HepG2 (cell line): ENCODE measurements around the gene GLT1D1.

Source experiments
- CEBPB ChIP-seq: IDR thresholded peaks from 2 replicates; pipeline ENCODE4 v1.6.1; 2011; ENCODE audit warnings: low read depth, low read length, improper control_type of control experiment, borderline replicate concordance
- DNMT1 ChIP-seq: sonication (generic); formaldehyde crosslinking; IDR thresholded peaks from 2 replicates; pipeline ENCODE4 v1.5.1; 2020; ENCODE audit warnings: mild to moderate bottlenecking, missing genetic modification reagents
- EP300 ChIP-seq, 3 experiments: sonication (generic) in 1 of 3; formaldehyde crosslinking in 1 of 3; IDR thresholded peaks; 2 replicates each; pipeline versions ENCODE4 v1.5.1 to v1.6.1; 2011 to 2020; ENCODE audit warnings: low read depth in 2 of 3, low read length in 2 of 3, borderline replicate concordance in 1 of 3, improper control_type of control experiment in 1 of 3, mild to moderate bottlenecking in 1 of 3, missing genetic modification reagents in 1 of 3, moderate library complexity in 1 of 3
- FOXM1 ChIP-seq: sonication (generic); formaldehyde crosslinking; IDR thresholded peaks from 2 replicates; pipeline ENCODE4 v1.5.0; 2020; ENCODE audit warnings: missing genetic modification reagents
- HNF1B ChIP-seq: sonication (generic); formaldehyde crosslinking; IDR thresholded peaks from 2 replicates; pipeline ENCODE4 v1.5.1; 2020; ENCODE audit warnings: mild to moderate bottlenecking, moderate library complexity, missing genetic modification reagents
- NFKBIZ ChIP-seq: IDR thresholded peaks from 2 replicates; pipeline ENCODE4 v1.6.1; 2018; ENCODE audit warnings: missing genetic modification reagents, missing compliant biosample characterization
- SIN3A ChIP-seq: IDR thresholded peaks from 2 replicates; pipeline ENCODE4 v1.6.1; 2011; ENCODE audit warnings: low read depth, mild to moderate bottlenecking, control low read depth, low read length, borderline replicate concordance
- ZBTB26 ChIP-seq: IDR thresholded peaks from 2 replicates; pipeline ENCODE4 v1.6.1; 2016; ENCODE audit warnings: missing compliant biosample characterization, missing genetic modification reagents, borderline replicate concordance
- ZC3H13 ChIP-seq: sonication (generic); formaldehyde crosslinking; IDR thresholded peaks from 2 replicates; pipeline ENCODE4 v1.8.1; 2023; ENCODE audit warnings: mild to moderate bottlenecking, missing genetic modification reagents, moderate library complexity
- ZFX ChIP-seq: sonication (generic); formaldehyde crosslinking; IDR thresholded peaks from 2 replicates; pipeline ENCODE4 v1.4.0; 2020; ENCODE audit warnings: mild to moderate bottlenecking, low read depth, missing genetic modification reagents, moderate library complexity
- TF ChIP-seq, protein P1 (sequence below): sonication (generic); formaldehyde crosslinking; IDR thresholded peaks from 2 replicates; pipeline ENCODE4 v1.4.0; 2020; ENCODE audit warnings: missing genetic modification reagents, mild to moderate bottlenecking, borderline replicate concordance
- TF ChIP-seq, protein P2 (sequence below): sonication (generic); formaldehyde crosslinking; IDR thresholded peaks from 2 replicates; pipeline ENCODE4 v1.8.1; 2023; ENCODE audit warnings: mild to moderate bottlenecking, missing genetic modification reagents, borderline replicate concordance

GRCh38 chr12:128976120-128976738 lies 123.0 kb downstream of the GLT1D1 start:
- TF ChIP-seq CEBPB = no peak
- no peak for TF ChIP-seq ZBTB26
- TF ChIP-seq, protein P1, sequence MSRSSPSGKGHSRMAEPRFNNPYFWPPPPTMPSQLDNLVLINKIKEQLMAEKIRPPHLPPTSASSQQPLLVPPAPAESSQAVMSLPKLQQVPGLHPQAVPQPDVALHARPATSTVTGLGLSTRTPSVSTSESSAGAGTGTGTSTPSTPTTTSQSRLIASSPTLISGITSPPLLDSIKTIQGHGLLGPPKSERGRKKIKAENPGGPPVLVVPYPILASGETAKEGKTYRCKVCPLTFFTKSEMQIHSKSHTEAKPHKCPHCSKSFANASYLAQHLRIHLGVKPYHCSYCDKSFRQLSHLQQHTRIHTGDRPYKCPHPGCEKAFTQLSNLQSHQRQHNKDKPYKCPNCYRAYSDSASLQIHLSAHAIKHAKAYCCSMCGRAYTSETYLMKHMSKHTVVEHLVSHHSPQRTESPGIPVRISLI (CRISPR knock-in tag) = no peak
- TF ChIP-seq HNF1B = no peak
- no peak for TF ChIP-seq ZFX
- no peak for TF ChIP-seq ZC3H13 (CRISPR knock-in tag)
- TF ChIP-seq, protein P2, sequence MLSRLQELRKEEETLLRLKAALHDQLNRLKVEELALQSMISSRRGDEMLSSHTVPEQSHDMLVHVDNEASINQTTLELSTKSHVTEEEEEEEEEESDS (CRISPR knock-in tag) = no peak
- TF ChIP-seq SIN3A = no peak
- TF ChIP-seq FOXM1 = no peak
- TF ChIP-seq EP300 (IDR thresholded peaks at IDR 0.05; ENCODE audit: low read depth in 2 of 2, low read length in 2 of 2) = no peak
- no peak for TF ChIP-seq EP300 (CRISPR knock-in tag; IDR thresholded peaks at IDR 0.05; ENCODE audit: borderline replicate concordance)
- TF ChIP-seq DNMT1 = no peak
- TF ChIP-seq NFKBIZ (CRISPR knock-in tag) = no peak
